ENCODE measurements around the gene ANXA8L1. TPM values are rescaled to one million over a fixed set of nuclear protein-coding genes. Genes with fewer than 3 reads are reported as not detected.

ANXA8L1 gene
- total RNA-seq = not detected

GRCh38 chr10:46375406-46375805, at the start of gene ANXA8L1:
ANXA8L1 (plus strand) TSS chr10:46375776; CDS start chr10:46375852, 76 bp downstream.

Other genes starting within 250 kb of the ANXA8L1 start
- gene ANTXRL, start 88.8 kb upstream of the ANXA8L1 start, total RNA-seq = not detected
- gene NPY4R, start 90.2 kb downstream of the ANXA8L1 start, total RNA-seq = not detected
- gene GPRIN2, start 180.9 kb downstream of the ANXA8L1 start, total RNA-seq = under 1 TPM in 1 of 2 donors, not detected in 1; 0.33 TPM
- gene SYT15, start 203.4 kb downstream of the ANXA8L1 start, total RNA-seq = not detected

Measured in melanocyte of skin (primary cell).